Lung (tissue), 12 donors: ENCODE results near the gene GALNT5. TPM values are rescaled to one million over a fixed set of nuclear protein-coding genes. Genes with fewer than 3 reads are reported as not detected.

Source experiments
- ATAC-seq: fragments of 200-7000 bp; cut with Tn5 transposase; one replicate; pipeline ENCODE4 v1.9.1; 2020; ENCODE audit warnings: moderate number of reproducible peaks; ENCODE audit not compliant: insufficient read depth, low FRiP score
- DNase-seq, 3 donors: peaks; one replicate each; pipeline ENCODE4 v3.0.0-alpha.2; 2013 to 2017
- H3K27ac ChIP-seq, 2 donors: one replicate each; pipeline ENCODE4 v1.5.1; 2013; ENCODE audit warnings: mild to moderate bottlenecking in 2 of 2, moderate library complexity in 2 of 2, control low read depth in 1 of 2, inconsistent platforms in 1 of 2, low read depth in 1 of 2, low read length in 1 of 2
- H3K27me3 ChIP-seq, 3 donors: one replicate each; pipeline ENCODE4 v1.5.1; 2013; ENCODE audit warnings: low read length in 2 of 3; ENCODE audit not compliant: control insufficient read depth in 3 of 3, insufficient read depth in 3 of 3
- H3K36me3 ChIP-seq, 4 donors: one replicate each; pipeline ENCODE4 v1.5.1; 2013; ENCODE audit warnings: low read length in 4 of 4, mild to moderate bottlenecking in 1 of 4, moderate library complexity in 1 of 4; ENCODE audit not compliant: control insufficient read depth in 4 of 4, insufficient read depth in 4 of 4
- H3K4me1 ChIP-seq, 5 donors: one replicate each; pipeline ENCODE4 v1.5.1; 2013; ENCODE audit warnings: low read length in 5 of 5, mild to moderate bottlenecking in 2 of 5, moderate library complexity in 1 of 5; ENCODE audit not compliant: control insufficient read depth in 5 of 5, insufficient read depth in 5 of 5
- H3K4me3 ChIP-seq: one replicate; pipeline ENCODE4 v1.5.1; 2013; ENCODE audit warnings: mild to moderate bottlenecking, control low read depth, moderate library complexity
- H3K9ac ChIP-seq, 2 donors: one replicate each; pipeline ENCODE4 v1.5.1; 2013; ENCODE audit warnings: low read length in 2 of 2, control low read depth in 1 of 2; ENCODE audit not compliant: insufficient read depth in 1 of 2
- H3K9me3 ChIP-seq, 4 donors: one replicate each; pipeline ENCODE4 v1.5.1; 2013; ENCODE audit warnings: low read length in 3 of 4, mild to moderate bottlenecking in 1 of 4, moderate library complexity in 1 of 4; ENCODE audit not compliant: control insufficient read depth in 4 of 4, insufficient read depth in 3 of 4
- CTCF ChIP-seq: IDR thresholded peaks from 2 replicates; pipeline ENCODE4 v1.5.1; 2012; ENCODE audit warnings: mild to moderate bottlenecking; ENCODE audit errors: control extremely low read depth, extremely low read depth
- WGBS, 2 donors: extraction: QIAGEN DNeasy Blood & Tissue Kit; methylation state at CpG; one replicate each; pipeline ENCODE4 v1.1.7; 2013; 5-methylcytosine and 5-hydroxymethylcytosine counted together
- polyA plus RNA-seq, 2 donors: library from polyadenylated mRNA; stranded (reverse); fragments of 200-250 nt; gene quantifications; one replicate each; pipeline ENCODE4 v1.2.1, GENCODE V29; 2013
- total RNA-seq, 2 donors: library from RNA; depleted of rRNA in 1 of 2; stranded (reverse); fragments of >200 nt in 1 of 2; gene quantifications; one replicate each; pipeline ENCODE4 v1.2.1, GENCODE V29; 2014 to 2021
- donor health status: control.
- donor health status: control.
- donor health status: Bipolar disorder and iron deficiency.
- donor health status: healthy.
- donor health status: DM: yes; HTN: yes; CAD: no.

GALNT5 gene
- total and polyA plus RNA-seq, 4 donors = 3.8 to 35.9 (median 10.3) TPM

DNA sequence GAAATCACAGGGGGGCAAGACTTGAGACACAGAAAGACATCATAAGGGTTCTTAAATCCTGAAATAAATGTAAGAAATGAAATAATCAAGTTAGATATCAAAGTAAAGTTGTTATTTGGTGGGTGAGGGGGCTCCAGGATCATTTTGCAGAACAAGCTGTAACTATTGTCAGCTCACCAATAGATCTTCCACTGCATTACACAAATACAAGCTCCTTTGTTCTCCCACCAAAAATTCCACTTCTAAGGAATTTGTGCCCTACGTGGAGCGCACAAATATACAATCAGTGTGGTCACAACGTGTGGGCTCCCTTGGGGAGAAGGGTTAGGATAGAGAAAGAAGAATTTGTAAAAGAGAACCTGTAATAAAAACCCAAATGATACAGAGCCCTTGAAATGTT, 19.2 kb upstream of the GALNT5 start:
- 78 to 80% methylated on average over 3 of the region's 3 CpGs for WGBS, 2 donors
- Histone ChIP-seq H3K4me3 (no peak overlapping the region), H3K9ac (no peak overlapping the region), H3K9me3 (no peaks in the 10 kb centered on the region), H3K27me3 (no peaks in the 10 kb centered on the region), H3K4me1 (no peaks in the 10 kb centered on the region), H3K36me3 (no peaks in the 10 kb centered on the region), H3K27ac (no peak overlapping the region)
- ATAC-seq (no peak), DNase-seq (no peak)
- no peak for TF ChIP-seq CTCF

- no peaks in the 10 kb centered on the region for H3K36me3 ChIP-seq
- TF ChIP-seq CTCF = no peak
- 69 to 70% methylated on average over 4 of the region's 4 CpGs for WGBS, 2 donors
- no peaks in the 10 kb centered on the region for H3K4me1 ChIP-seq
- no peaks in the 10 kb centered on the region for H3K27me3 ChIP-seq
- DNase-seq = no peak
- no peak overlapping the region for H3K4me3 ChIP-seq
- ATAC-seq = no peak
- no peak overlapping the region for H3K27ac ChIP-seq
- H3K9ac ChIP-seq = no peak overlapping the region
- H3K9me3 ChIP-seq = no peaks in the 10 kb centered on the region
Observed at GRCh38 chr2:157244691-157245090, 12.8 kb upstream of the GALNT5 start.

DNA sequence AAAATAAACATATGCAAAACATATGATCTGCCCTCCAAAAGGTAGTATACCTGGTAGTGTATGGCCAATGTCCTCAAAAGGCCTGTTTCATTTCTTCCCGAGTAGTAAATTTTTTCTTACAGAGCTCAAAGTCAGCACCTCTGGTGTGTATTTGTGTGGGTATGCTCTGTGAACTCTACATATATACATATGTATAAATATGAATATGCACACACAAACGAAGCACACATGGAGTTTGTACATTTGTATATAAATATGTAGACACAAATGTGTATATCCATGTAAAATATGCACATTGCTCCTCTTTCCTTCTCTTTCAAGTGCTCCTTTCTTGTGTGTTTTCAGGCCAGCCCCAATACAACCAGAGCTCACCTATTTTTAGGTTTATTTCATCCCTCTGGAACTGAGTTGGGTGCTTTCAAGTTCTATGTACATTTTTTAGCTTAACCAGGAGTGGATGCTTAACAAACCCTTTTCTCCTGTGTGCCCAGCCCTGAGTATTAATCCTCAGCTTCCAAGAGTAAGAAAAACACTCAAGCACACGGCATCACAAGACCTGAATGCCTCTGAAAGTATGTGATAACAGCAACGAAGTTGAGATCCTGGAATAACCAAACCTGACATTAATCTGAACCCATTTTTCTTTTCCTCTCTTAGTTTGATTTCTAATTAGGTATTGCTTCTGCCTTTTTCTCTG, 12.2 kb upstream of the GALNT5 start:
- no peak overlapping the region for H3K27ac ChIP-seq
- H3K36me3 ChIP-seq = no peaks in the 10 kb centered on the region
- peak in 1 of 3 donors; percentile 12 for DNase-seq
- no peak overlapping the region for H3K9ac ChIP-seq
- TF ChIP-seq CTCF = no peak
- H3K4me1 ChIP-seq = no peaks in the 10 kb centered on the region
- H3K27me3 ChIP-seq = no peaks in the 10 kb centered on the region
- ATAC-seq = no peak
- H3K4me3 ChIP-seq = no peak overlapping the region
- WGBS, 2 donors = 45 to 71% methylated on average over 4 of the region's 4 CpGs
- H3K9me3 ChIP-seq = no peaks in the 10 kb centered on the region
